IMR-90 (cell line): ENCODE data around the gene HOXA5.
A peak's percentile ranks its signal among the peaks of the same experiment; 100 is the strongest.

Experiments
- BHLHE40 ChIP-seq: fragments of 150-350 bp; IDR thresholded peaks from 2 replicates; pipeline ENCODE4 v1.6.1; 2016; ENCODE audit warnings: mild to moderate bottlenecking, low read depth, low read length
- CEBPB ChIP-seq: IDR thresholded peaks from 2 replicates; pipeline ENCODE4 v1.6.1; 2012; ENCODE audit warnings: low read depth, low read length, improper control_type of control experiment
- CTCF ChIP-seq: conservative IDR thresholded peaks from 2 replicates; pipeline ENCODE4 v1.5.1; 2012; ENCODE audit warnings: mild to moderate bottlenecking, low read depth, low read length, improper control_type of control experiment
- ELK1 ChIP-seq: fragments of 150-350 bp; IDR thresholded peaks from 2 replicates; pipeline ENCODE4 v1.6.1; 2016; ENCODE audit warnings: low read depth, mild to moderate bottlenecking, low read length, moderate library complexity, borderline replicate concordance
- FOS ChIP-seq: fragments of 150-350 bp; IDR thresholded peaks from 2 replicates; pipeline ENCODE4 v1.6.1; 2016; ENCODE audit warnings: low read depth, low read length
- MAZ ChIP-seq: IDR thresholded peaks from 2 replicates; pipeline ENCODE4 v1.6.1; 2012; ENCODE audit warnings: low read depth, mild to moderate bottlenecking, low read length, improper control_type of control experiment, moderate library complexity, borderline replicate concordance
- MXI1 ChIP-seq: IDR thresholded peaks from 2 replicates; pipeline ENCODE4 v1.6.1; 2012; ENCODE audit warnings: low read depth, mild to moderate bottlenecking, low read length, moderate library complexity, borderline replicate concordance
- NFE2L2 ChIP-seq: fragments of 150-350 bp; IDR thresholded peaks from 2 replicates; pipeline ENCODE4 v1.6.1; 2016; ENCODE audit warnings: low read depth, mild to moderate bottlenecking, low read length
- POLR2A ChIP-seq: IDR thresholded peaks from 2 replicates; pipeline ENCODE4 v1.6.1; 2012; ENCODE audit warnings: mild to moderate bottlenecking, low read depth, low read length
- RAD21 ChIP-seq: IDR thresholded peaks from 2 replicates; pipeline ENCODE4 v1.6.1; 2012; ENCODE audit warnings: low read length, improper control_type of control experiment
- RCOR1 ChIP-seq: IDR thresholded peaks from 2 replicates; pipeline ENCODE4 v1.6.1; 2012; ENCODE audit warnings: mild to moderate bottlenecking, low read length, improper control_type of control experiment; ENCODE audit not compliant: insufficient replicate concordance
- RFX5 ChIP-seq: IDR thresholded peaks from 2 replicates; pipeline ENCODE4 v1.8.0; 2012; ENCODE audit warnings: low read depth, mild to moderate bottlenecking, low read length, moderate library complexity
- SMC3 ChIP-seq: fragments of 150-350 bp; IDR thresholded peaks from 2 replicates; pipeline ENCODE4 v1.6.1; 2016; ENCODE audit warnings: low read depth, mild to moderate bottlenecking, antibody characterized with exemption, low read length, moderate library complexity
- USF2 ChIP-seq: fragments of 150-350 bp; IDR thresholded peaks from 2 replicates; pipeline ENCODE4 v1.6.1; 2017; ENCODE audit warnings: mild to moderate bottlenecking, antibody characterized with exemption, low read length, low read depth

GRCh38 chr7:27096768-27097514, 46.5 kb downstream of the HOXA5 start:
- TF ChIP-seq CTCF (0 out of 2 replicates have a peak, but pooled peaks have one; percentile 1), RAD21 (0 out of 2 replicates have a peak, but pooled peaks have one; percentile 5), MXI1 (peak; percentile 29; the same call in 1 of the 2 replicates), NFE2L2 (no peak), SMC3 (no peak), POLR2A (peak; percentile 84), USF2 (no peak), BHLHE40 (no peak), RCOR1 (no peak), FOS (no peak), ELK1 (no peak), RFX5 (no peak), MAZ (0 out of 2 replicates have a peak, but pooled peaks have one; percentile 6), CEBPB (no peak)
